Measurements from ENCODE around the gene CNBP.

DNA sequence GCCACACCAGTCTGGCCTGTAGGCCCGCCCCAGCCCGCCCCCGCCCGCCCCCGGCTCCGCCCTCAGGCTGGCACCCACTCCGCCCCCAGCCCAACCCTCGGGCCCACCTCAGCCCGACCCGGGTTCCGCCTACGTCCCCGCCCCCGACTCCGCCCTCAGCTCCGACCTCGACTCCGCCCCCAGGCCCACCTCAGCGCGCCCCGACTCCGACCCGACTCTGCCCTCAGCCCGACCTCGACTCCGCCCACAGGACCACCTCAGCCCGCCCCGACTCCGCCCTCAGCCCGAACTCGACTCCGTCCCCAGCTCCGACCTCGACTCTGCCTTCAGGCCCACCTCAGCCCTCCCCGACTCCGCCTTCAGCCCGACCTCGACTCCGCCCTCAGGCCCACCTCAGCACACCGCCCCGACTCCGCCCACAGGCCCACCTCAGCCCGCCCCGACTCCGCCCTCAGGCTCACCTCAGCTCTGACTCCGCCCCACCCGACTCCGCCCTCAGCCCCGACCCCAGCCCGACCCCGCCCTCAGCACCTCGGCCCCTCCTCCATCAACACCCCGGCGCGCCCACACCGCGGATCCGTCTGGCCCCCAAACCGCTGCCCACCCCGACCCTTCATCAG is 61.8 kb downstream of the CNBP start, which contains the start of gene RAB43:
- TF ChIP-seq, protein P1, sequence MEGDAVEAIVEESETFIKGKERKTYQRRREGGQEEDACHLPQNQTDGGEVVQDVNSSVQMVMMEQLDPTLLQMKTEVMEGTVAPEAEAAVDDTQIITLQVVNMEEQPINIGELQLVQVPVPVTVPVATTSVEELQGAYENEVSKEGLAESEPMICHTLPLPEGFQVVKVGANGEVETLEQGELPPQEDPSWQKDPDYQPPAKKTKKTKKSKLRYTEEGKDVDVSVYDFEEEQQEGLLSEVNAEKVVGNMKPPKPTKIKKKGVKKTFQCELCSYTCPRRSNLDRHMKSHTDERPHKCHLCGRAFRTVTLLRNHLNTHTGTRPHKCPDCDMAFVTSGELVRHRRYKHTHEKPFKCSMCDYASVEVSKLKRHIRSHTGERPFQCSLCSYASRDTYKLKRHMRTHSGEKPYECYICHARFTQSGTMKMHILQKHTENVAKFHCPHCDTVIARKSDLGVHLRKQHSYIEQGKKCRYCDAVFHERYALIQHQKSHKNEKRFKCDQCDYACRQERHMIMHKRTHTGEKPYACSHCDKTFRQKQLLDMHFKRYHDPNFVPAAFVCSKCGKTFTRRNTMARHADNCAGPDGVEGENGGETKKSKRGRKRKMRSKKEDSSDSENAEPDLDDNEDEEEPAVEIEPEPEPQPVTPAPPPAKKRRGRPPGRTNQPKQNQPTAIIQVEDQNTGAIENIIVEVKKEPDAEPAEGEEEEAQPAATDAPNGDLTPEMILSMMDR (conservative IDR thresholded peaks at IDR 0.05), result no peak
- TF ChIP-seq ZFX (IDR thresholded peaks at IDR 0.05), result no peak

All from C4-2B (cell line).